ENCODE results near the gene RALGPS1.

Gene RALGPS1

DNA sequence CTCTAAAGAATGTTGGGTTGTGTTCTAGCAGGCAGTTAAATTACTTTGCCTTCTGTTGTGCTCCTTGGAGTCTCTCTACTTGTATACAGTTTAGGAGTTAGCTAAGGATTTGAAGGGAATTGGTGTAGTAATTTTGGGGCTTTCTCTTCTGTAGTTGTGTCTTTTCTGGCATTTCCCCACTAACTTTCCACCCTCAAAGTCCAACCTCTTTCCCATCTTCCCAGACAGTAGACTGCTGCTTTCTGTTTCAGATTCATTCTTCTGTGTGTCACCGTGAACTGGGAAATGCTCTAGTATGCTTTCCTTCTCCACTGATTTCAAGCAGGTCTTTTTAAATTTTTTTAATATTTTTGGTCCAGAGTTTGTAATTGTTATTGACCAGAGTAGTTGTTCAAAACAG is 212.4 kb downstream of the RALGPS1 start:
- DNase-seq, result no peak

DNA sequence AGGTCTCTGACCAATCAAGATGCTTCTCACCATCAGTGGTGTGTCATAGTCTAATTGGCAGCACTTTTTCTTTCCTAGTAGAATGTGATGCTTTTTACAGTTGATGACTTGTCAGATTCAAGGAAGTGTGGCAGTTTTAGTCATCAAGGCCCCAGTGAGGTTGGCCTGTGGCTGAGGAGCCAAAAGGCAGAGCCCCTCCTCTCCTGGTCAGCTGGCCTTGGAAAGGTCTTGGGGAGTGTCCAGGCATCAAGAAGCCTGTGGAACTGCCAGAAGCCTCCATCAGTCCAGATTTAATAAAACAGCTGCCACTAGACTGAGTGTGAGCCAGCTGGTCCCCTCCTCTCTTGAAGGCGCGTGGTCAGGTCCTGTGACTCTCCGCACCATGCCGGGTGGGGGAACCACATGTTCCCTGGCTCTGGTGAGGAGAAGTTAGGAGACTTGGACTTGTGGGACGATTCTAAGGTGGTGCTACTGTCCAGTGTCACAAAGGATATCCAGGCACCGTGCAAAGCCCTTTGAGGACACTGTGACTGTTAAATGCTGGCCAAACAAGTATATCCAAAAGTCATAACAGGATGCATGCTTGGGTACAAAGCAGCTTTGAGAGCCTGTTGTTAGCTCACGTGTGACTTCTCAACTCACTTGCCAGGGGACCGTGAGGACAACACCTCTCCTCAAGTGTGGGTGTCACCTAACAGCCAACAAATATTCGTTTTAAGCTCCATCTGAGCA is 213.9 kb downstream of the RALGPS1 start:
- no peak for DNase-seq

DNA sequence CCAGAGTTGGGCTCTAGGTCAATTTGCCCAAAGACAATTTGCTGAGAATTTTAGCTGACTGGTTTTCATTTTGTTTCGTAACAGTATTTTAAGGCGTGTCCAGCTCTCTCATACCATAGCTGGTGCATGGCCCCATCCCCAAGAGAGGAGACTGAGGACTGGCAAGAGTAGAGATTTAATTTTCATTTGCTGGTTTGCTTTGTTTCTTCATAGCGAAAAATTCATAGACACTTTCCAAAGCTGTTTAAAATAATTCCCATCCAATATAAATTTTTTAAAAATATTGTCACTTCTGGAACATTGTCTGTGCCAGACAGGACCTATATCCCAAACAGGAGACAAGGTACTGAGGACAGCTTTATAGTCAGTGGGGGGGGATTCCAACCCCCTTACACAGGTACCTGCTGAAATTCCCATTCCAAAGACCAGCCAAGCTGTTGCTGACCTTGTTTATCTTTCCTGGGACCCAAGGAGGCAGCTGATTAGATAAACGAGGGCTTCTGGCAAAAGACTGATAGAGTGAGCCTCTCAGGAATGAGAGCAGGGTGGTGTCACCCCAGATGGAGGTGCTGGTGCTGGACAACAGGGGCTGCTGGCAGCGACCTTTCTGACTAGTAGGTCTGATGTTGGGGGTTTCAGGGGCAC is 214.6 kb downstream of the RALGPS1 start:
- no peak for DNase-seq

- no peak for DNase-seq
Measured at GRCh38 chr9:127129718-127130085, 215.1 kb downstream of the RALGPS1 start.

GRCh38 chr9:127130235-127130634 is 215.7 kb downstream of the RALGPS1 start:
- DNase-seq, result no peak

DNA sequence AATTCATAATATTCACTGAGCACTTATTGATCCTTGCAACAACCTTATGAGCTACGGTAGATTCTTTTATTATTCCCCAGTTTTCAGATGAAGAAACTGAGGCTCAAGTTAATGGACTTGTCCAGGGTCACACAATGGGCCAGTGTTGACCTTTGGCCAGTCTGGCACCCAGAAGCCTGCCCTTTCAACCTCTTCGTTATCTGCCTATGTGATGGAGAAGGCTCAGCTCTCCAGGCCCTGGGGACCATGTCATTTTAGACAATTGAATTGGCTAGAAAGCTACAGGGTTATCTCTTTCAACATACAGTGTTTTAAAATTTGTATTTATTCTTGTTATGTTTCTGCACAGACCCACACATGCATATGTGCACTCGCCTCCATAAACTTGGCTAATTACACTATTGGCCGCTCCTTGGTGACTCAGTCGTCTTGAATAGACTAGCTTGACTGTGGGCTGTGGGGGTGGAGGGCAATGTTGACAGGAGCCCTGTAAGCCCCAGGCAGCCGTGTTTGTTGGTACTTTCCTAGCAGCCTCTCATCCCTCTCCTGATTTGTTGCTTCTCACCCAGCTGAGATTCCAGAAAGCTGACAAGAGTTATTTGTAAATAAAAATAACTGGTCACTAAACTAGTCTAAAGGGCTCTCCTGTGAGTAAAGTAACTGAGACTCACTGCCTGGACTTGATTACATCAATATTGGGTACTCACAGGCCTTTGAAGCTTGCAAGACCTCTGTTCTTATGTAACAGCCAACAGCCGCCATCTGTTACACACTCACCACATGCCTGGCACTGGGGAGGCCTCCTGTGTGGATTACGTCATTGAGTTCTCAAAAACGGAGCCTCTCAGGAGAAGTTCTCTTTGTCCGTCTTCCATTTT is 216.3 kb downstream of the RALGPS1 start:
- no peak for DNase-seq

DNA sequence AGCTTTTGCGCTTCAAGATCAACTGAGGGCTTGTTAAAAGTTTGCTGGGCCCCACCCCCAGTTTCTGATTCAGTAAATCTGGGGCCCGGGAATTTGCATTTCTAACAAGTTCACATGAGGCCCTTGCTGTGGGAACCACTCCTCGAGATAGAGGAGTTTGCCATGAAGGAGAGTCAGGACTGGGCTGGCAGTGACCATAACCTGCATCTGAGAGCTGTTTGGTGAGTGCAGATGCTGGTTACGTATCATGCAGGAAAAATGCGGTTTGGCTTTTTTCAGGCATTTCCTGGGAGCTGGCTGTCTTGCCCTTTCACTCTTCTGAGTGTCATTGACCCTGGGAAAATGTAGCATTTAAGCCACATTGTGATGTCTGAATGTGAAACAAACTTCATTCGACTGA is 217.3 kb downstream of the RALGPS1 start:
- DNase-seq, result no peak

DNA sequence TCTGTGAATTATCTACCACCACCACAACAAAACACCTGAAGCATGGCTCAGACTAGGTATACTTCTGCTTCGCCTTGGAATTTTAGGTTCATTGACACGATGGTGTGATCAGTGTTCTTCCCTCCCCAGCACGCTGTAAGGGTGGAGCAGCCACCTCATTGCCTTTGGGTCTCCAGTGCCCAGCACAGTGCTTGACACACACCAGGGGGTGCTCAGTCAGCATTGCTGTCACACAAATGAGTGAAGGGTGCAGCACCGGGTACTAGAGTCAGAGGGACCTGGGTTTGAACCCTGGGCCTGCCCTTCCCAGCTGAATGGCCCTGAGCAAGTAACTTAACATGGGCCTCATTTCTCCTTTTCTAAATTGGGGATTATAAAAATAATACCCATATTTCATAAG is 217.8 kb downstream of the RALGPS1 start:
- DNase-seq, result no peak

DNA sequence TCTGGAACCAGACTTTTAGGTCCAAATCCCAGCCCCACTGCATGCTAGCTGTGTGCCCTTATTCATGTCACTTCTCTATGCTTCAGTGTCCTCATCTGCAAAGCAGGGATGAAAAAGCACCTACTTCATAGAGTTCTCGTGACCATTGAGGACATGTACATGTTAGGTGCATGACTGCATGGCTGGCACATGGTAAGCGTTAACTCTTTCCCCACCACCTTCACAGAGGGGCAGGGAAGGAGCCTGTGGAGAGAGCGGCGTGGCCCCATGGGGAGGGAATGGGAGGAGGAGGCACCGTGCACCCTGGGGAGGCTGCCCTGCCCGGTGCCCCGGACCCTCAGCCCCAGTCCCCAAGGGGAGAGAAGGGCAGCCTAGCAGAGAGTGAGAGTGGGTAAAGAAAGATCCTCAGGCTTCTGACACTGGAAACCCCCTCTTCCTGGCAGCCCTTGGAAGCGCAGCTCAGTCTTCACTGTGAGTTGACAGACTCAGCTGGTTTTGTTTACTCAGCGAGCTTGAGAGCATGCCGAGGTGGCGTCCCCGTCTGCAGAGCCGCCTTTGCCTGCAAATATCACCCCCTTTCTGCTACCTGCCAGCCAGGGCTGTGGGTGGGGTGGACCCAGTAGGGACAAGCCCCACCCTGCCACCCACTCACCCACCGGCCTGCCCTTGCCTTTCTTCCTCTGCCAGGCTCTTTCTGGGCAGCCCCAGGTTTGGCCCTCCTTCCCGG is 218.5 kb downstream of the RALGPS1 start:
- DNase-seq, result no peak

DNA sequence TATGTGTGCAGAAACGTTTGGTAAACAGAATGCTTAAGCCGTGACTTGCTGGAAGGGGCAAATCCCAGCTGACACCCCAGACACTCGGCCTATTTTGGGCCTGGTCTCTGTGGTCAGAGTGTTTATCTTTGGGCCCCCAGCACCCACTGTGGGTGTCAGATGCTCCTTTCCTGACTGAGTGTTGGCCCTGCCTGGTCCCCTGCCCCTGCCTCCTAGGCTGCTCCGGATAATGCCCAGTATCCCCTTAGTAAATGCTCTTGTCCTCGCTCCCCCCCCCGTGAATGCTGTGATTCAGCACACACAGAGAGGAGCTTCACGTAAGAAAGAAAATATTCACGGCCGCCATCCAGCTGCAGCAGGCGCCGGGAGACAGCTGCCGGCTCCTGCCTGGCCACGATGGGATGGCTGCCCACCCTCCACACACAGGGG is 219.2 kb downstream of the RALGPS1 start:
- no peak for DNase-seq

GRCh38 chr9:127135056-127135745 is 220.6 kb downstream of the RALGPS1 start:
- DNase-seq, result no peak

DNA sequence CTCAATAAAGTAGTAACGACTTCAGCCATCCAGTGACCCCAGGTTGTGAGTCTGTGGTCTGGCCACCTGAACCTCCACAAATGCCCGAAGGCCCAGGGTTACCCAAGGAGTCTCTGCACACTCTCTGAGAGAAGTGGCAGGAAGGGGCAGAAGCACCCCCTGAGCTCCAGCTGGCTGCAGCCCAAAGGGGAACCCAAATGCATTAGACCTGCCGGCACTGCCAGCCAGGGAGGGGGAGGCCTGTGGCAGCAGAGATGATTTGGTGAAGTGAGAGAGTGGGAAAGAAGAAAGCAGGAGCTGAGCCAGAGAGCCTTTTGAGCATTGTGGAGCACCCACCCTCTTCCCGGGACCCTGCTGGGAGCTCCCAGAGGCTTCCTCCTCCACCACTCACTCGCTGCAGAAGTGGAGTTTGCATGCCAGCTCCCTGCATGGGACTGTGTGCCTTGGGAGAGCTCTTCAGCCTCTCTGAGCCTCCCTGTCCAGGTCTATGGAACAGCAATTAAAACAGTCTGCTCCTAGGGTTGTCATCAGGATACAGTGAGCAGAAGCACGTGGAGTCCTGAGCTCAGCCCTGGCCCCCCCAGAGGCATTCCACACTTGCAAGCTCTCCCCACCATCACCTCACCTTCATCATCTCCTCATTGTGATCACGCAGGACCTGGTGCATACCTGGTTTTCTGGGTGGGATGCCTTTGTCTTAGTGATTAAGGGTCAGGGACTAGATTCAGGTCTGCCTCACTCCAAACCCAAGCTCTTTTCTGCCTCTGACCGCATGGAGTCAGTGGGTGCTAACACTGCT is 221.7 kb downstream of the RALGPS1 start:
- DNase-seq, result no peak

DNA sequence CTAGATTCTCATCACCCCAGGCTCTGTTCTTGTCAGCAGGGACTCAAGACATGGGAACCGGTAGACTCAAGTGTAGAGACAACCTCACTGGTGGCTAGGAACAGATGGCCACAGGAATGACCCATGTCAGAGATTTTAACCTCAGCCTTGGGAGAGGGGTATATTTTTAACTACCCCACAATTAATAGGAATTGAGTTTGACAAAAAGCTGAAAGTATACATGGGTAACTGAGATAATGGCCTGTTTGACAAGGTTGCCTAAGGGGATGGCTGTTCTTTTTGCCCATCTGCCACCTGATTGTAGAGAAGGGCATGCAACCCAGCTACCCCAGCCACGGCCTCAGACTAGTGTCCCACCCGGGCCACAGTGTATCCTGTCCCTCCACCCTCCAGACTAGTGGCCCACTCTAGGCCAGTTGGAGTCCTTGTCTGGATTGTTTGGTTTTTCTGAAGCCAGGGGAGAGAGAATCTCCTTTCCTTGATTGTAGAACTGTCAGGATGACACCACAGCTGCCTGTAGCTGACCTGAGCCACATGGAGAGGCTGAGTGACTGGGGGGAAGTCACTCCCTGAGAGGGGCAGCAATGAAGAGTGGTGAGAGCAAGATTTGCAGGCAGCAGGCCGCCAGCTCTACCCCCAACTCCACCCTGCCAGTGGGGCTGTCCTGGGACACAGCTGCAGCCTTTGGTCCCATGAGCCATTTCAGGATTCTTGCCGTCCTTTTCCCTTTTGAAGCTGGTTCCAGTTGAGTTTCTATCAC is 222.5 kb downstream of the RALGPS1 start:
- no peak for DNase-seq

DNA sequence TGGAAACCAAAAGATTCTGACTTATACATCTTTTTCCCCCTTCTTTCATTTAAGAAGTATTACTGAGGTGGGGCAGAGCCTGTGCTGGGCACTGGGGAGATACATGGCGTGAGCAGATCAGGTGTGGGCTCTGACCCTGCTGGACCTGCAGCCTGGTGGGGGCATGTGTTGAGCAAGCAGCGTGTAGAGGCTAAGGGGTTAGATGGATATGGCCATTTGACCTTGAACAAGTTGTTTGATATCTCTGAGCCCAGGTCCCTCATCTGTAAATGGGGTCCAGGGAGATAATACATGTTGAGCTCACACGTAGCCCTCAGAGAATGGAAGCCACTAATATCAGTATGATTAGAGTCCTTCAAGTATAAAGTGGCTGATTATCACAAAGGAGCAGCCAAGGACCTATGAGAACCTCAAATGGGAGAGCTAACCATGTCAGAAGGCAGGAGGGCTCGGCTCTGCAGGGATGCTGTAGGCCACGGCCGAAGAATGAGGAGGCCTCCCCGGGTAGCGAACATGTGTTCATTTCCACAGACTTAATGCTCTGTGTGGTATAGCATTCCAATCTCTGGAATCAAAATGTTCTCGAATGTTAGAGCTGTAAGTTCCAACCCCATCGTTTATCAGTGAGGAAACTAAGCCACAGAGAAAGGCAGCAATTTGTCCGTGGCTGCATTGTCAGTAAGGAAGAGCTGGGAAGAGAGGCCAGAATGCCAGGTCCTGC is 223.2 kb downstream of the RALGPS1 start:
- DNase-seq, result no peak

DNA sequence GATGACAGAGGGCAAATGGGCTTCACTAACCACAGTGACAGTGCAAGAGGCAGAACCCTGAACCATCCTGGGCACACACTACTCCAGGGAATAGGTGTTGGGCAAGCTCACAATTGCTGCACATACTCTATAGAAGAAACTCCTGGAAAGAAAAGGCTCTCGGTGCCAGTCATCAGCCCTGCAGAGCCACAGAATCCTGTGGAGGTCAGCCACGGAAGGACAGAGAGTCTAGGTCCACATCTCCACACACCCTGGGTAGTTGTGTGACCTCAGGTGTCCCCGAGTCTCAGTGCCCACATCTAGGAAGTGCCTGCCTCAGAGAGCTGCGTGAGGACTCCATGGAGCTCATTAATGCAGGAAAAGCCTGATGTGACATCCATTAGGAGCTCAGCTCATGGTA is 223.9 kb downstream of the RALGPS1 start:
- no peak for DNase-seq

DNA sequence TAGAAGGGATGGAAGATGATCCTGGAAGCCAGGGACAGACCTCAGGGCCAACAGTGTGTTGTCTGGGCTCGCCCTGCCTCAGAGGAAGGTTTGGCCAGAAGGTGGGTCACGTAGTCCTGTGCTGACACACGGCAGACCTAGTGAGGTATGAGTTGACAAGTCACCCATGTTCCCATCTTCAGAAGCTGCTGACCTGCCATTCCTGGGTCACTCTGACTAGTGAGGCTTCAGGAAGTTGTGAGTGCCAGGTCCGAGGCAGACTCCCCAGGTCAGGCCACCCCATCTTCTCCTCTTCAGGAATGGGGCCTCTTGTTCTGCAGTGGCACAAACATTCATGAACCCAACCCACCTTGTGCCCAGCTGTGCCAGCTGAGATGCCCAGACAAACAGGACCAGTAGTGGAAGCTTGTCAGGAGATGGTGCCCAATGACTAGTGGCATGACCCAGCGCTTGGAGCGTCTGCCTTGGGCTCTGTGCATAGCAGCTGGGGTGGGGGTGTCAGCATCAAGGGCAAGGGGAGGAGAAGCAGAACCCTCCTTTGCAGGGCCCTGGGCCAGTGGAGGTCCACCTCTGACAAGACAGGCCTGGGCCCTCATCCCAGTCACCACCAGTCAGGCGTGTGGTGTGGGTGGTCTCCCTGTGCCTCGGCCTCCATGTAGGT is 224.6 kb downstream of the RALGPS1 start:
- DNase-seq, result no peak

DNA sequence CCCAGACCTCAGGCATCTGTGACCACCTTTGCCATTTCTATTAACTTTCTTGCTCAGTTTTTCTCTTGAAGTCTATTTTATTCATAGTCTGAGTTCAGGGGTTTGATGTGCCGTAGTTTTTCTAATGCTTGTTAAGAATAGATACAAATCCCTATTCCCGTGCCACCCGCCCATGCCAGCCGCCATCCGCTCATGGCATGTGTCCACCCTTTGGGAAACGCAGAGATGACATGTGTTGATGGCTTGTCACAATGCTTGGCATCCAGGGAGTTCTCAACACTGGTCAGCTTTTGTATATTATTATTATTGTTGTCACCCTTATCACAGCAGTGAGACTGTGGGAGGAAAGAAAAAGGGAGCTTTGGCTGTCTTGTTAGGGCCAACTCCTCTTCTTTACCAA is 225.2 kb downstream of the RALGPS1 start:
- no peak for DNase-seq

DNA sequence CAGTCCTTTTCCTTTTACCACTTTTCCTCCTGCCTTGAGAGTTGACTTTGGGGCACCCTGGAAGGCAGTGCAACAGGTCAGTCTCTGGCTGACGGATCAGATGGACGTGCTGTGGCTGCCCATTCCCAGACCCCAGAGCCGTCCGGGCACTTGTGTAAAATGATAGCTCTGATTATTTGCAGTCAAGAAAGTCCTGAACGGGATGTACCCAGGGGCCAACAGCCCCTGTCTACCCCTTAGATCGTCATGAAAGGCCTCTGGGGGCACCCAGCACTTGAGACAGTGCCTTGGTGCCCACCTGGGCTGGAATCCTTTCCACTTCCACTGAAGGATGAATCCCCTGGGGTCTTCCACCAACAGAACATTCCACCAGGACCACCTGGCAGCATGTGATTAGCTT is 225.6 kb downstream of the RALGPS1 start:
- DNase-seq, result no peak

GRCh38 chr9:127140842-127141675 is 226.5 kb downstream of the RALGPS1 start:
- no peak for DNase-seq

Measured in stimulated activated naive CD4-positive, alpha-beta T cell (primary cell).